HG02884 (cell line): ENCODE data around the gene PTPRU.
"Not testable (repeated sequence)": the region's sequence is repeated elsewhere in the genome, so short reads cannot be mapped to it uniquely, and the experiment has no call there.

Source experiments
- ATAC-seq: cut with Tn5 transposase; IDR thresholded peaks from one replicate; pipeline ENCODE4 v1.9.1; 2021; ENCODE audit warnings: mild to moderate bottlenecking, moderate library complexity; ENCODE audit not compliant: unreplicated experiment

The PTPRU gene

GRCh38 chr1:29221296-29221695, 15.0 kb upstream of the PTPRU start:
- ATAC-seq: no peak

- not testable (repeated sequence) for ATAC-seq
Measured at GRCh38 chr1:29222260-29222659, 14.1 kb upstream of the PTPRU start.

DNA sequence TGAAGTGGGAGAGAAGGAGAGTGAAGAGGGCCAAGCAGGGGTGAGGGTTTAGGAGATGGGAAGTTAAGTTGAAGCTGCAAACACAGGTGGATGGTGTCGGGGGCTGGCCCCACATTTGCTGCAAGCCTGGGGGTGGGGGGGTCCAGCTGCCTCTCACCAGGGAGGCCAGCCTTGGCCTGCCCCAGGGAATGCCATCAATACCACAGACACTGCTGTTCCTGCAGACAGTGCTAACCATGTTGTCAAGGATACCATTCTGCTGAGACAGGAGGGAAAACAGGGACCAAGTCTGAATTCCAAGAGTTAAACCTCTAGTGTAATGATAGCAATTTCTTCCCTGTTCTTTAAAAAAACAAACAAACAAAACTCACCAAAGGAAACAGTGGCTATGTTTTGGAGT, 13.6 kb upstream of the PTPRU start:
- no peak for ATAC-seq

DNA sequence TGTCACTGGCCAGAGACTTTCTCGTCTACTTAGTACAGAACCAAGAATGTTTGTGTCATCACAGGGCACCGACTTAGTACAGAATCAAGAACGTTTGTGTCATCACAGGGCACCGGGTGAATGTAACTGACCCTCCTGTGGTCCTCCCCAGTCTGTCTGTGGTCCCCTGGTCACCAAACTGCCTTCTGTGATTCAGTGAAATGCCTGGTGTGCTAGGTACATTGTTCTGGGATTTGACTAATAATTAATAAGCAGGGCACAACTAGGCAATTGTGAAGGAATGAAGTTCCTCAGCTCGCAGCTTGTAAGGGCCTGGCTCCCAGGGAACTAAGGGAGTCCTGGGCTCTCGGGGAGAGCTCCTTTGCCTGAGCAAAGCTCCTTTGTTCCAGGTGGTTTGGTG, 12.8 kb upstream of the PTPRU start:
- no peak for ATAC-seq

DNA sequence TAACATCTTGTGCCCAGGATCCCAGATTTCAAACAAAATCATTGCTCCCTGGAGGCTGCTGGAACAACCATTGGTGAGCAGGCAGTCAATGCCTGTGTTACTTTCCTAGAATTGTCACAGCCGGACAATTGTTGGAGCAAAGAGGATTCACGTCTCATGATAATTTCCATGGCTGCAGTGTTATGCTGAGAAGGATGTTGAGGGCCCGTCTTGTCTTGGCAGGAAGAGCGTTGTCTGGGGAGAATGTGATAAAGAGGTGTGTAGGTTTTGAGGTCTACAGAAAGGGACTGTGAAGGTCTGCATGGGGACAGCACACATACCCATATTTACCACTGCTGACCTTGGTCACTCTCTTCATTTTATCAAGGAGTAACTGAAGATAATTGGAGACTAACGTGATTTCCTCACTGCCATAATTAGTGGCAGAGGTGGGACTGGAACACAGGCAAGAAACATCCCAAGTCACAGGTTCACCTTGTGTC, 11.9 kb upstream of the PTPRU start:
- ATAC-seq: no peak

- ATAC-seq: no peak
Measured at GRCh38 chr1:29225361-29225760, 11.0 kb upstream of the PTPRU start.

DNA sequence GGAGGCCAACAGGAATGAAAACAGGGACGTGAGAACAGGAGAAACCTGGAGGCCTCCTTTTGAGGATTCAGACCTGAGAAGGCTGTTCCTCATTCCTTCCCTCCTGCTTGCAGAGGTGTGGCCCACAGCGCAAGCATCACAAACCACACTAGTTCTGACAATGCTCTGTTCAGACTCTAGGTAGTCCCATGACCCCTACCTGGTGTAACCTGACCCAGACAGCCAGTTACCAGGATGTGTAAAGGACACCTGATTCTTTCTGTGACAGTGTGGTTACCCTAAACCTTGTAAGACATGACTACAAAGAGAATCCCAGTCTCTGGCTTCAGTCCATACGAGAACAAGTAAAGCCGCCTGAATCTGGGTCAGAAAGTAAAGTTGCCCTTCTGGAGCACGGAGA, 8.8 kb upstream of the PTPRU start:
- no peak for ATAC-seq

DNA sequence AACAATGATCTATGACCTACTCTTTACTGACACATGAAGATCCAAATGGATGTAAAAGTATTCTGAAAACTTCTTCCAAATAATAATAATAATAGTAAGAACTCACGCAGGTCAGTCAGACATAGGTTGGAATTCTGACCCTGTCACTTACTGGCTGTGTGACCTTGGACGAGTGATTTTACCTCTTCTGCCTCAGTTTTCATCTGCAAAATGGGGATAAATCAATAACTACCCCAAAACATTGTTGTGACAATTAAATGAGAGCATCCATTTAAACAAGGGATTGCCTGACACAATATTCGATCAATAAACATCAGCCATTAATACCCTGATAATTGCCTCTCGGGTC, 6.1 kb upstream of the PTPRU start:
- ATAC-seq: no peak

DNA sequence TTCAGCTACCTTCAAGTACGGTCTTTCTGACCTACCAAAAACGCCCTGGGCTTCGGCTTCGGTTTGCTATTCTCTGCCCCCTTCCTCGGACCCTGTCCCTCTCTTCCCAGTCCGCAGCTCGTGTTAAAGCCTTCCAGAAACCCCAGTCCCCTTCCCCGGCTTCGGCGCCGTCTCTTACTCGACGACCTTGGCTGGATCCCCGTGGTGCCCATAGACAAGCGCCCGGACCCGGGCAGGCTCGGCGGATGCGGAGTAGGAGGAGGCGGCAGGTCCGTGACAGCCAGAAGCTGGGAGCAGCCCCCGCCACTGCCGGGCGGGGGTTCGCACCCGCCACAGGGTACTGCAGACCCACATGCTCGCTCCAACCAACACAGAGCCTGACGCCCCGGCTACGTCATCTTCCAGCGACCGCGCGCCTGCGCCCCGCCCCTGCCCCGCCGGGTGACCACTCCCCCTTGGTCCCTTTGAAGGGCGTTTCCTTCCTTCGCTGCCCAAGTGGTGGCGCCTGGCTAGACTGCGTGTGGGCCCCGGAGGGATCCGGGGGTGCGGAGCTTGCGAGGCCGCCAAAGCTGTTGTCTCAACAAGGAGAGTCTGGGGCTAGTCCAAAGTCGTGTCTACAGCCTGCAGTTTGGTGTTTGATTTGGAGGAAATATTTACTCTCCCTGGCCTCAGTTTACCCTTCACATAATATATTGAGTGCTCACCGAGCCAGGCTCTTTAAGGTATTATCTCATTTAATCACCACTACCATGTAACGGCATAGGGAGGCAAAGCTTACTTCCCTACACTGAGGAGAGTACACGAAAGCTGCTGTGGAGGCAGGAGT, 5.6 kb upstream of the PTPRU start, which contains the start of gene MECR:
Gene MECR (minus strand): TSS at position 382 of the 826 bp plus-strand sequence. CDS start 28 bp downstream, at position 354.
- peak; percentile 84 for ATAC-seq

DNA sequence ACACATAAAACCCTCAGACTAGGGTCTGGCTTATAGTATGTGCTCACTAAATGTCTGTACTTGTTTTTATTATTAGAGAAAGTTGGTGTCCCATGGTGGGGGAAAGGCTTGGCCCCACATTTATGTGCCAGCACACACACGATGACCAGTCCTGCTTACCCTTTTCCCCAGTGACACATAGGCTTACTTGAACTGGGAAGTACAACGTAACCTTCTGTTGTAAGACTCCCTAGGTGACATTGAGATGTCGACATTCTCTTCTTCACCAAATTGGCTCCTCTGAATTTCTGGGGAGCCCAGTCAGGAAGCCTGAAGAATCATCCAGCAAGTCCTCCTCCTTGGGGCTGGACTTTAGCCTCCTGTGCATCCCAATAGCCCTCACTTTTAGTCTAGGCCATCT, 3.9 kb upstream of the PTPRU start:
- ATAC-seq: no peak

- no peak for ATAC-seq
Measured at GRCh38 chr1:29233693-29234092, 2.6 kb upstream of the PTPRU start.

DNA sequence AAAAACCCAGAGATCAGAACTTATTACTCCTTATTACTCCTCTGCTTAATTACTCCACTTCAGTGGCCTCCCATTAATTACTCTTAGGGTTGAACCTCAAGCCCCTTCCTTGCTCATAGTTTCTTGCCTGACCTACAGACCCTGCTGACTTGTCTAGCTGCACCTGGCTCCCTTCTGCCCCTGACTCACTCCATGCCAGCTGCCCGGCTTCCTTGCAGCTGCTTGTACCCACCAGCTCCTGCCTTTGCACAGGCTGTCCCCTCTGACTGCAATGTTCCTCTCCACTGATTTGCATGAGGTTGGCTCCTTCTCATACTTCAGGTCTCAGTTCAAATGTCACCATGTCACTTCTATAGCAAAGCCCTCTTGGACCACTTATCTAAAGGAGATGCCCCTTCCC, 1.9 kb upstream of the PTPRU start:
- no peak for ATAC-seq

GRCh38 chr1:29234881-29235280, 1.4 kb upstream of the PTPRU start:
- not testable (repeated sequence) for ATAC-seq

- ATAC-seq: no peak
Measured at GRCh38 chr1:29236712-29237128, 398 bp downstream of the PTPRU start.

GRCh38 chr1:29237129-29237821, 953 bp downstream of the PTPRU start:
- no peak for ATAC-seq

DNA sequence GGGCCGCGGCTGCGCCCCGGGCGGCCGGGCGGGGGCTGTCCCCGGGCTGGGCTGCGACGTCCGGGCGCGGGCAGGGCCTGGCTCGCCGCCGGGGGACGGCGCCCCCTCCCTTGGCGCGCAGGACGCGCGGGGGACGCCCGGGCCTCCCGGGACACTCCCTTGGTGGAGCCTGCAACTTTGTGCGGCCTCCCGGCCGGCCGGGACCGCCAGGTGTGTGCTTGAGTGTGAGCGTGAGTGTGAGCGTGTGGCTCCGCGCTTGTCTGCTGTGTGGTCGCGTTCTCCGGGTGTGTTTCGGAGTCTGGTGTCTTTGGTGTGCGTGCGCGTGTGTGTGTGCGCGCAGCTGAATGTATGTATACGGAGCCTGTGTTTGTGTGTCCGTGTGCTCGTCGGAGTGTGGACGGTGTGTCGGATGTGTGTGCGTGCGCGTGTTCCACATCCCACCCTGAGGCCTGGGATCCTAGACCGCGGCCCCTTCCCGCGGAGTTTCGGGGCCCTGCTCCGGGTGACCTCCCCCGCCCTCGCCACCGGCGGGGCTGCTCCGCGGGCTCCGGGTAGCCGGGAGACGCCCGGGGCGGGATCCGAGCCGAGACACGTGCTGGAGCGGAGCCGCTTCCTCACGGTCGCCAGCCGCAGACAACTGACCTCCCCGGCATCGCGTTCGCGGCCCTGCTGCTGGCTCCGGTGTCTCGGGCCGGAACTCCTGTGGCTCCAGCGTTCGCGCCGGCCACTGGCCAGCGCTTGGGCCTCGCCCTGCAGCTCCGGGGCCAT, 1.7 kb downstream of the PTPRU start:
- ATAC-seq: no peak

- ATAC-seq: no peak
Measured at GRCh38 chr1:29238620-29239002, 2.3 kb downstream of the PTPRU start.

DNA sequence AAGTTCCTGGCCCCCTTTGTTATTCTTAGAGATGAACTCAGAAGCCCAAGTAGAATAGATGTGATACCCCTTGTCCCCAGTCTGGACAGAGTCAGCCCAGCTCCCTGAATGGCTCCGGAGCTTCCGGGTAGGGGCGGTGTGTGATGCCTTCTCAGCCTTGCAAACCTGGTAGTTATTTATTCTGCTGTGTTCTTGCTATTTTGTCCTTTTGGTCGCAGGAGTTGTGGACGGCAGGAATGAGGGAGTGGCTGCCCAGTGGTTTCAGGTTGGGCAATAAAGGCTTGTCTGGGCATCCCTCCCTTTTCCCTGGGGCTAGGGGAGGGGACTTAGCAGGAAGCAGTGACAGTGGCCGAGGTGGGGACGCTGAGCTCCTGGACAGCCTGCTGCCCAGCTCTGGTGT, 2.8 kb downstream of the PTPRU start:
- no peak for ATAC-seq

- ATAC-seq: no peak
Measured at GRCh38 chr1:29240400-29240837, 4.1 kb downstream of the PTPRU start.

DNA sequence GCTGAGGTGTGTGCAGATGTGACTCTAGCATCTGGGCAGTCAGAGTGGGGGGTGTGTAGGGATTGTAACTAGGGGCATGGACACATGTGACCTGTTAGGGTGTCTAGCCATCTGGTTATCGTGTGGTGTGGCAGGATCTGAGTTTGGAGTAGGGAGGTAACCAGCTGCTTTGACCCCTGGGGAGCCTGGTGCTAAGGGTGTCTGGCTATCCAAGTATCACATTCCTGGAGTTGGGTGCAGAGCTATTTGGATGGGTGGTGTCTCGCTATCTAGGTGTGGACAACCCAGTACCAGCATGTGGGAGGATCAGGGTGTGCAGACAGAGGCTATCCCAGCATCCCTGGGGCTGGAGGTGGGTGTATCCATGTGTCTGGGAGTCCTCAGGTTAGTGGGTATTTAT, 4.7 kb downstream of the PTPRU start:
- ATAC-seq: no peak
